K562 (cell line): ENCODE measurements around the gene ELMOD1. TPM values are rescaled to one million over a fixed set of nuclear protein-coding genes. Genes with fewer than 3 reads are reported as not detected.

ENCODE experiments used
- ATAC-seq: fragments of 200-7000 bp; cut with Tn5 transposase; 3 replicates; pipeline ENCODE4 v1.9.1; 2020; ENCODE audit warnings: moderate library complexity
- BruUV-seq: library from RNA; stranded (reverse); fragments of 400-500 nt; replicated peaks from 2 replicates; lab custom pipeline; 2021; lab: Mats Ljungman, UMichigan
- CTCF ChIA-PET: fragments of 300-600 bp; formaldehyde crosslinking; extraction: SDS; loops from one replicate; lab custom pipeline; 2021; ENCODE audit warnings: low intra/inter-chr PET ratio; lab: Yijun Ruan, JAX
- POLR2A ChIA-PET: fragments of 300-600, 350-650 bp; sonication (Branson Sonifier 250); formaldehyde crosslinking; extraction: SDS; loops from one replicate; lab custom pipeline; 2021; ENCODE audit warnings: antibody characterized with exemption, inconsistent platforms; lab: Yijun Ruan, JAX
- DNase-seq, 4 experiments: peaks; one replicate each; pipeline versions ENCODE4 v3.0.0 to v3.0.0-alpha.2; 2011 to 2018; ENCODE audit warnings: low spot score in 3 of 4, mixed read lengths in 3 of 4; ENCODE audit errors: extremely low read depth in 1 of 4
- FAIRE-seq: peaks from 2 replicates; lab custom pipeline; 2011; peaks lifted over from hg19 to GRCh38; lab: Jason Lieb, UNC
- H2AFZ ChIP-seq: 2 replicates; pipeline ENCODE4 v1.6.0; 2011; ENCODE audit warnings: low read depth, low read length, control low read depth, inconsistent platforms
- H3K27ac ChIP-seq: fragments of 200-600 bp; 3 replicates; pipeline ENCODE4 v1.8.0; 2011; ENCODE audit warnings: low read depth, mild to moderate bottlenecking, control low read depth, inconsistent platforms, low read length, moderate library complexity, mixed read lengths; ENCODE audit errors: extremely low read depth
- H3K27me3 ChIP-seq, 2 experiments: fragments of 300-600 bp in 1 of 2; 2 replicates in 1 of 2; 3 replicates in 1 of 2; pipeline versions ENCODE4 v1.6.0 to v1.8.0; 2011; ENCODE audit warnings: inconsistent platforms in 2 of 2, low read length in 2 of 2, mild to moderate bottlenecking in 1 of 2, mixed read lengths in 1 of 2, moderate library complexity in 1 of 2; ENCODE audit not compliant: control insufficient read depth in 2 of 2, insufficient read depth in 2 of 2
- H3K36me3 ChIP-seq: fragments of 300-600 bp; 3 replicates; pipeline ENCODE4 v1.8.0; 2011; ENCODE audit warnings: mild to moderate bottlenecking, low read length, inconsistent platforms; ENCODE audit not compliant: control insufficient read depth, insufficient read depth
- H3K4me1 ChIP-seq, 2 experiments: fragments of 200-600 bp in 1 of 2; replicated peaks in 1 of 2; 2 replicates in 1 of 2; 3 replicates in 1 of 2; pipeline versions ENCODE4 v1.5.1 to v1.8.0; 2011; ENCODE audit warnings: inconsistent platforms in 2 of 2, low read length in 2 of 2, mild to moderate bottlenecking in 1 of 2, mixed read lengths in 1 of 2, moderate library complexity in 1 of 2; ENCODE audit not compliant: control insufficient read depth in 2 of 2, insufficient read depth in 2 of 2
- H3K4me2 ChIP-seq: 2 replicates; pipeline ENCODE4 v1.6.1; 2011; ENCODE audit warnings: low read length, control low read depth, inconsistent platforms, mixed read lengths; ENCODE audit not compliant: insufficient read depth
- H3K4me3 ChIP-seq: fragments of 200-600 bp; sonication (generic), shearing (Covaris generic); 2 replicates; pipeline ENCODE4 v1.5.1; 2016; ENCODE audit warnings: control low read depth, inconsistent platforms
- H3K79me2 ChIP-seq: fragments of 200-600 bp; 3 replicates; pipeline ENCODE4 v1.8.0; 2011; ENCODE audit warnings: low read length, inconsistent platforms; ENCODE audit not compliant: control insufficient read depth, insufficient read depth
- H3K9ac ChIP-seq, 2 experiments: 2 replicates each; pipeline versions ENCODE4 v1.6.0 to v1.6.1; 2011; ENCODE audit warnings: low read depth in 2 of 2, low read length in 2 of 2, control low read depth in 1 of 2, inconsistent platforms in 1 of 2, mild to moderate bottlenecking in 1 of 2, mixed read lengths in 1 of 2; ENCODE audit not compliant: insufficient read depth in 1 of 2
- H3K9me1 ChIP-seq: one replicate; pipeline ENCODE4 v1.6.0; 2011; ENCODE audit warnings: inconsistent platforms, mild to moderate bottlenecking, low read length, moderate library complexity; ENCODE audit not compliant: control insufficient read depth, insufficient read depth
- H3K9me3 ChIP-seq: replicated peaks from 2 replicates; pipeline ENCODE4 v1.5.1; 2011; ENCODE audit warnings: low read depth, low read length, inconsistent platforms; ENCODE audit not compliant: control insufficient read depth, insufficient read depth
- H4K20me1 ChIP-seq: replicated peaks from 2 replicates; pipeline ENCODE4 v1.6.1; 2011; ENCODE audit warnings: low read length, inconsistent platforms, mixed read lengths; ENCODE audit not compliant: control insufficient read depth, insufficient read depth
- CAMTA2 ChIP-seq: fragments of 250-450 bp; sonication (Bioruptor Pico); conservative IDR thresholded peaks from 2 replicates; pipeline ENCODE4 v1.5.1; 2022
- FOXJ3 ChIP-seq: sonication (generic); formaldehyde crosslinking; IDR thresholded peaks from 2 replicates; pipeline ENCODE4 v1.4.0; 2020; ENCODE audit warnings: mild to moderate bottlenecking, missing genetic modification reagents
- FUS ChIP-seq: fragments of 200-400 bp; formaldehyde crosslinking; optimal IDR thresholded peaks from 2 replicates; pipeline ENCODE3; 2017; ENCODE audit warnings: low read depth, low read length
- GABPA ChIP-seq: fragments of 200-800 bp; sonication (Bioruptor generic); conservative IDR thresholded peaks from 2 replicates; pipeline ENCODE4 v1.6.1; 2016; ENCODE audit warnings: low read depth, missing genetic modification characterization, missing compliant biosample characterization
- GATAD2B ChIP-seq: fragments of 450-650 bp; IDR thresholded peaks from 2 replicates; pipeline ENCODE4 v1.6.1; 2017; ENCODE audit warnings: mild to moderate bottlenecking, borderline replicate concordance
- IFI16 ChIP-seq: fragments of 250-450 bp; sonication (Bioruptor Pico); IDR thresholded peaks from 2 replicates; pipeline ENCODE4 v2.1.2; 2022; ENCODE audit warnings: mild to moderate bottlenecking, inconsistent platforms
- MEF2D ChIP-seq: conservative IDR thresholded peaks from 2 replicates; pipeline ENCODE4 v1.6.1; 2016; ENCODE audit warnings: low read depth, missing genetic modification characterization, missing compliant biosample characterization
- NCOA4 ChIP-seq: fragments of 450-650 bp; IDR thresholded peaks from 2 replicates; pipeline ENCODE4 v1.6.1; 2018; ENCODE audit warnings: mild to moderate bottlenecking; ENCODE audit not compliant: partially characterized antibody
- PATZ1 ChIP-seq: fragments of 250-450 bp; sonication (Bioruptor Pico); IDR thresholded peaks from 2 replicates; pipeline ENCODE4 v1.5.0; 2020; ENCODE audit warnings: mild to moderate bottlenecking, borderline replicate concordance
- PCBP1 ChIP-seq: fragments of 200-400 bp; formaldehyde crosslinking; IDR thresholded peaks from 2 replicates; pipeline ENCODE4 v1.6.1; 2018; ENCODE audit warnings: mild to moderate bottlenecking, low read depth, low read length; ENCODE audit not compliant: poor library complexity, severe bottlenecking
- RBM39 ChIP-seq: fragments of 200-400 bp; formaldehyde crosslinking; optimal IDR thresholded peaks from 2 replicates; pipeline ENCODE3; 2018; ENCODE audit warnings: low read depth, low read length
- SETDB1 ChIP-seq: IDR thresholded peaks from one replicate; pipeline ENCODE4 v1.6.1; 2012; ENCODE audit warnings: low read length, control low read depth, inconsistent platforms
- TCF3 ChIP-seq: sonication (generic); formaldehyde crosslinking; IDR thresholded peaks from 2 replicates; pipeline ENCODE4 v1.4.0; 2020; ENCODE audit warnings: mild to moderate bottlenecking, missing genetic modification reagents
- THRB ChIP-seq: fragments of 450-650 bp; formaldehyde crosslinking; conservative IDR thresholded peaks from 2 replicates; pipeline ENCODE4 v1.4.0; 2022; ENCODE audit warnings: mild to moderate bottlenecking, missing genetic modification characterization
- USF2 ChIP-seq: sonication (generic); formaldehyde crosslinking; IDR thresholded peaks from 2 replicates; pipeline ENCODE4 v1.5.0; 2020; ENCODE audit warnings: missing genetic modification reagents
- ZNF175 ChIP-seq: fragments of 200-800 bp; sonication (Bioruptor generic); IDR thresholded peaks from 2 replicates; pipeline ENCODE4 v1.6.1; 2016; ENCODE audit warnings: low read depth, mild to moderate bottlenecking, missing genetic modification characterization, missing compliant biosample characterization
- ZNF282 ChIP-seq: sonication (generic); formaldehyde crosslinking; IDR thresholded peaks from 2 replicates; pipeline ENCODE4 v1.8.1; 2023; ENCODE audit warnings: missing genetic modification reagents
- ZNF699 ChIP-seq: fragments of 250-450 bp; sonication (Bioruptor Pico); IDR thresholded peaks from 2 replicates; pipeline ENCODE4 v1.8.0; 2021; ENCODE audit warnings: mild to moderate bottlenecking, moderate library complexity; ENCODE audit not compliant: insufficient replicate concordance
- WGBS: fragments of 100-300 bp; shearing (Covaris generic); methylation state at CpG from one replicate; pipeline ENCODE4 v1.1.6; 2016; ENCODE audit warnings: low coverage, mixed read lengths; ENCODE audit not compliant: insufficient coverage; ENCODE audit errors: missing lambda C conversion rate; 5-methylcytosine and 5-hydroxymethylcytosine counted together
- in situ Hi-C: fragments of 300-500 bp; cut with MboI; formaldehyde crosslinking; loops from 4 replicates; pipeline ENCODE4 v1.15.0; 2018; ENCODE audit warnings: inconsistent platforms, mixed read lengths
- intact Hi-C: fragments of 100-400 bp; cut with micrococcal nuclease; formaldehyde crosslinking; loops from 2 replicates; pipeline ENCODE4 v1.14.2; 2022
- polyA plus RNA-seq, 8 experiments: library from polyadenylated mRNA; depleted of rRNA in 4 of 8; stranded (reverse) in 5 of 8; unstranded in 3 of 8; fragments of >200 nt; fragmentation: Nextera tagmentation in 2 of 8; fragmentation: Illumina TruSeq in 1 of 8; extraction: Ambion mirVana in 2 of 8; extraction: Trizol in 1 of 8; gene quantifications; 2 replicates each; pipeline versions ENCODE4 v1.2.1 to v1.2.3, GENCODE V29; 2011 to 2014; ENCODE audit warnings: inconsistent platforms in 1 of 8, missing spikeins in 1 of 8
- total RNA-seq, 7 experiments: library from RNA; depleted of rRNA in 6 of 7; stranded (reverse); fragments of >200 nt in 6 of 7; fragmentation: Illumina TruSeq in 2 of 7; extraction: Trizol in 2 of 7; gene quantifications; 2 replicates each; pipeline versions ENCODE4 v1.2.1 to v1.2.3, GENCODE V29; 2011 to 2021; ENCODE audit warnings: low replicate concordance in 1 of 7

ELMOD1 gene
- total and polyA plus RNA-seq, 9 of the 15 experiments (the other 6 are each of a cell fraction or from before 2014, with no cell fraction given): not detected

- H3K79me2 ChIP-seq: no peaks in the 10 kb centered on the region
- no peak overlapping the region for H2AFZ ChIP-seq
- in situ Hi-C loops: no loop called here
- no TSS peak for BruUV-seq
- no peak for ATAC-seq
- H3K4me3 ChIP-seq: no peak overlapping the region
- H3K36me3 ChIP-seq: no peaks in the 10 kb centered on the region
- POLR2A ChIA-PET: interaction anchor here (0.6 kb wide), 1 partner anchor 9 kb away, joined by 3 read pairs; no protein-coding TSS in a partner anchor
- peaks cover 0 to 14% of the 10 kb centered on the region in 2 experiments; a peak in 3 of 5 replicates for H3K4me1 ChIP-seq
- no peaks in the 10 kb centered on the region for H3K9me1 ChIP-seq
- no peak for TF ChIP-seq SETDB1
- no peak for TF ChIP-seq MEF2D (tag)
- TF ChIP-seq IFI16 (CRISPR knock-in tag): no peak
- TF ChIP-seq TCF3 (CRISPR knock-in tag): no peak
- TF ChIP-seq GATAD2B: no peak
- no peak for TF ChIP-seq ZNF699 (CRISPR knock-in tag)
- TF ChIP-seq ZNF175 (CRISPR knock-in tag): no peak
- TF ChIP-seq GABPA (tag): no peak
- no peak for TF ChIP-seq RBM39
- TF ChIP-seq PATZ1: no peak
- no peak for TF ChIP-seq CAMTA2 (CRISPR knock-in tag)
- no peak for TF ChIP-seq FOXJ3 (CRISPR knock-in tag)
- TF ChIP-seq PCBP1: no peak
- TF ChIP-seq ZNF282 (CRISPR knock-in tag): no peak
- TF ChIP-seq NCOA4: no peak
- TF ChIP-seq THRB (CRISPR knock-in tag): no peak
- no peak for TF ChIP-seq FUS
- no peak for TF ChIP-seq USF2 (CRISPR knock-in tag)
- TF ChIP-seq, all 486 proteins: peak for 0
- DNase-seq: no peak
- Histone ChIP-seq H3K4me2 (no peak overlapping the region), H3K9ac (no peak overlapping the region), H4K20me1 (no peaks in the 10 kb centered on the region), H3K9me3 (0 out of 2 replicates have a peak, but pooled peaks cover 1% of the 10 kb centered on the region), H3K27me3 (peaks cover 20 to 25% of the 10 kb centered on the region in 2 experiments; a peak in 4 of 5 replicates), H3K27ac (no peak overlapping the region)
- WGBS: under 1% methylated on average over 5 of the region's 5 CpGs
- FAIRE-seq: no peak
- CTCF ChIA-PET: no interaction called here
- intact Hi-C loops: no loop called here
These were observed 3.5 kb upstream of the ELMOD1 start for GRCh38 chr11:107587306-107587979.
